ENCODE results near the gene RNF167. TPM values are rescaled to one million over a fixed set of nuclear protein-coding genes. Genes with fewer than 3 reads are reported as not detected.

The RNF167 gene
- polyA plus RNA-seq, 1 experiment: 69.9 TPM

GRCh38 chr17:4955091-4955490 lies 15.0 kb downstream of the RNF167 start:
- no peak overlapping the region for H3K4me3 ChIP-seq (ENCODE audit: low read depth, low read length)
- no peak for TF ChIP-seq CTCF (IDR thresholded peaks at IDR 0.05; ENCODE audit: insufficient read depth, low read depth, low read length)
- peaks cover 8% of the 10 kb centered on the region for H3K36me3 ChIP-seq (ENCODE audit: control insufficient read depth, insufficient read depth, low read length)
- H3K27me3 ChIP-seq (ENCODE audit: control insufficient read depth, insufficient read depth, low read length): no peaks in the 10 kb centered on the region
- DNase-seq (ENCODE audit: low read depth): no peak
- CTCF ChIA-PET: interaction anchor here (1.4 to 1.8 kb wide), 3 partner anchors 10 to 13 kb away, joined by 3 to 5 read pairs (median 4); partner anchors contain the start of gene SPAG7
- POLR2A ChIA-PET: interaction anchor here (0.7 kb wide), 1 partner anchor 10 kb away, joined by 3 read pairs; no protein-coding TSS in a partner anchor

GRCh38 chr17:4956493-4957061 lies 16.5 kb downstream of the RNF167 start:
- H3K36me3 ChIP-seq (ENCODE audit: control insufficient read depth, insufficient read depth, low read length): peaks cover 14% of the 10 kb centered on the region
- no peak overlapping the region for H3K4me3 ChIP-seq (ENCODE audit: low read depth, low read length)
- no peaks in the 10 kb centered on the region for H3K27me3 ChIP-seq (ENCODE audit: control insufficient read depth, insufficient read depth, low read length)
- ChIA-PET CTCF (interaction anchor here (1.4 to 1.8 kb wide), 3 partner anchors 9 to 14 kb away, joined by 3 to 5 read pairs (median 4); no protein-coding TSS in a partner anchor), POLR2A (interaction anchor here (0.6 kb wide), 1 partner anchor 11 kb away, joined by 5 read pairs; the partner anchor contains the start of gene SPAG7)
- peak; percentile 23; the same call in 1 of the 2 replicates for TF ChIP-seq CTCF (IDR thresholded peaks at IDR 0.05; ENCODE audit: insufficient read depth, low read depth, low read length)
- no peak for DNase-seq (ENCODE audit: low read depth)

GRCh38 chr17:4958102-4958501 lies 18.0 kb downstream of the RNF167 start:
- POLR2A ChIA-PET: no interaction called here
- Histone ChIP-seq H3K4me3 (ENCODE audit: low read depth, low read length) (no peak overlapping the region), H3K27me3 (ENCODE audit: control insufficient read depth, insufficient read depth, low read length) (no peaks in the 10 kb centered on the region), H3K36me3 (ENCODE audit: control insufficient read depth, insufficient read depth, low read length) (peaks cover 14% of the 10 kb centered on the region)
- DNase-seq (ENCODE audit: low read depth): no peak
- CTCF ChIA-PET: interaction anchor here (1.4 kb wide), 1 partner anchor 9 kb away, joined by 3 read pairs; no protein-coding TSS in a partner anchor
- TF ChIP-seq CTCF (IDR thresholded peaks at IDR 0.05; ENCODE audit: insufficient read depth, low read depth, low read length): no peak

GRCh38 chr17:4959261-4959965 lies 19.3 kb downstream of the RNF167 start:
- ChIA-PET POLR2A (no interaction called here), CTCF (no interaction called here)
- no peak for DNase-seq (ENCODE audit: low read depth)
- Histone ChIP-seq H3K27me3 (ENCODE audit: control insufficient read depth, insufficient read depth, low read length) (no peaks in the 10 kb centered on the region), H3K36me3 (ENCODE audit: control insufficient read depth, insufficient read depth, low read length) (peaks cover 14% of the 10 kb centered on the region), H3K4me3 (ENCODE audit: low read depth, low read length) (no peak overlapping the region)
- TF ChIP-seq CTCF (IDR thresholded peaks at IDR 0.05; ENCODE audit: insufficient read depth, low read depth, low read length): no peak

GRCh38 chr17:4960279-4960922 lies 20.3 kb downstream of the RNF167 start:
- no peak for TF ChIP-seq CTCF (IDR thresholded peaks at IDR 0.05; ENCODE audit: insufficient read depth, low read depth, low read length)
- ChIA-PET POLR2A (no interaction called here), CTCF (no interaction called here)
- no peaks in the 10 kb centered on the region for H3K27me3 ChIP-seq (ENCODE audit: control insufficient read depth, insufficient read depth, low read length)
- H3K4me3 ChIP-seq (ENCODE audit: low read depth, low read length): no peak overlapping the region
- peaks cover 15% of the 10 kb centered on the region for H3K36me3 ChIP-seq (ENCODE audit: control insufficient read depth, insufficient read depth, low read length)
- no peak for DNase-seq (ENCODE audit: low read depth)
